NCI-H1436 treated with DMSO at 0.1 percent for 48 hours (cell line): ENCODE results near the gene BIRC2.

Experiments used
- DNase-seq: peaks from one replicate; lab custom pipeline; 2025; lab: John Stamatoyannopoulos, UW

Gene BIRC2

GRCh38 chr11:102401905-102402304, 54.9 kb downstream of the BIRC2 start:
- no peak for DNase-seq

- no peak for DNase-seq
Observed at GRCh38 chr11:102402548-102402947, 55.5 kb downstream of the BIRC2 start.

- DNase-seq, result no peak
Observed at GRCh38 chr11:102405501-102405900, 58.5 kb downstream of the BIRC2 start.

GRCh38 chr11:102406099-102406498, 59.1 kb downstream of the BIRC2 start:
- DNase-seq, result no peak

GRCh38 chr11:102407901-102408300, 60.9 kb downstream of the BIRC2 start:
- DNase-seq, result no peak

- DNase-seq, result no peak
Observed at GRCh38 chr11:102408339-102408738, 61.3 kb downstream of the BIRC2 start.

GRCh38 chr11:102410382-102410784, 63.4 kb downstream of the BIRC2 start:
- DNase-seq, result no peak

- DNase-seq, result no peak
Observed at GRCh38 chr11:102411142-102411541, 64.1 kb downstream of the BIRC2 start.

GRCh38 chr11:102413497-102413896, 66.5 kb downstream of the BIRC2 start:
- DNase-seq, result no peak

GRCh38 chr11:102414559-102414958, 67.5 kb downstream of the BIRC2 start:
- DNase-seq, result no peak

- DNase-seq, result no peak
Observed at GRCh38 chr11:102415304-102415916, 68.4 kb downstream of the BIRC2 start.

- no peak for DNase-seq
Observed at GRCh38 chr11:102416976-102417375, 70.0 kb downstream of the BIRC2 start.

GRCh38 chr11:102419181-102419580, 72.2 kb downstream of the BIRC2 start:
- DNase-seq, result no peak

GRCh38 chr11:102420547-102420946, 73.5 kb downstream of the BIRC2 start:
- DNase-seq, result no peak

GRCh38 chr11:102421261-102421660, 74.2 kb downstream of the BIRC2 start:
- peak; percentile 87 for DNase-seq

- DNase-seq, result no peak
Observed at GRCh38 chr11:102422817-102423712, 76.1 kb downstream of the BIRC2 start.

- DNase-seq, result peak; percentile 69
Observed at GRCh38 chr11:102423936-102424335, 76.9 kb downstream of the BIRC2 start.

- no peak for DNase-seq
Observed at GRCh38 chr11:102426000-102426399, 79.0 kb downstream of the BIRC2 start.

- DNase-seq, result no peak
Observed at GRCh38 chr11:102426570-102426969, 79.6 kb downstream of the BIRC2 start.

- DNase-seq, result no peak
Observed at GRCh38 chr11:102427068-102427467, 80.1 kb downstream of the BIRC2 start.
